T-helper 1 cell (primary cell): ENCODE data around the gene BIRC5.

Source experiments
- DNase-seq, 5 donors: peaks; one replicate each; pipeline ENCODE4 v3.0.0-alpha.2; 2012 to 2020

The BIRC5 gene

DNA sequence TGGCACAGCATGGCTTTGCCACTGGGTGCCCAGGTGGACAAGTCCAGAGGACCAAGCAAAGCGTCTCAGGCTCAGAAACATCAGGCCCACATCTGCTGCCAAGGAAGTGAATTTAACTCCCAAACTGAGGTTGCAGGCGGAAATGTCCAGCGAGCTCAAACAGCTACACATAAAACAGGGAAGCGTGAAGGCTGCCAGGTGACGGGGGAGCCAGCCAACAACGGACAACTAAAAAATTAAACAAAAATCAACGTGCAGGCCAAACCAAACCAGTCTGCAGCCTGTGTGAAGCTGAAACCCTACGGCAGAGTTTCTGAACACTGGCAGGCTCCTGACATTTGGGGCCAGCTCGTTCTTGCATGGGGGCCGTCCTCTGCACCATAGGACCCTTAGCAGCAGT lies 29.7 kb upstream of the BIRC5 start:
- no peak for DNase-seq

DNA sequence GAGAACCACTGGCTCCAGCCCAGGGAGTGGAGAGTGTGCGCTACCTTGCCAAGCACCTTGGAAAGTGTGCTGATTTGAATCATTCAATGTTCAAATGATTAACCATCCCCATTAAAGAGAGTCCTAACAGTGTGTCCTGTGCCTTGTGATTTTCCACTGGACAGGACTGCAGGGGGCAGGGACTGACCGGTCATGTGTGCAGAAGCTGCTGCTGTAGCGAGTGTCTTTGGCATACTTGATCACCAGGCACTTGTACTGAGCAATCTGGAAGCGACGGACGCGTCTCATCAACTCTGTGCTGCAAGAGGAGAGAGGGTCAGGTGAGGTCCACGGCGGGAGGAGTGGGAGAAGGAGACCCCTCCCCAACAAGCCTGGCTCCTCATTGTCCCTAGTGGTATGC lies 29.2 kb upstream of the BIRC5 start:
- DNase-seq, result no peak

DNA sequence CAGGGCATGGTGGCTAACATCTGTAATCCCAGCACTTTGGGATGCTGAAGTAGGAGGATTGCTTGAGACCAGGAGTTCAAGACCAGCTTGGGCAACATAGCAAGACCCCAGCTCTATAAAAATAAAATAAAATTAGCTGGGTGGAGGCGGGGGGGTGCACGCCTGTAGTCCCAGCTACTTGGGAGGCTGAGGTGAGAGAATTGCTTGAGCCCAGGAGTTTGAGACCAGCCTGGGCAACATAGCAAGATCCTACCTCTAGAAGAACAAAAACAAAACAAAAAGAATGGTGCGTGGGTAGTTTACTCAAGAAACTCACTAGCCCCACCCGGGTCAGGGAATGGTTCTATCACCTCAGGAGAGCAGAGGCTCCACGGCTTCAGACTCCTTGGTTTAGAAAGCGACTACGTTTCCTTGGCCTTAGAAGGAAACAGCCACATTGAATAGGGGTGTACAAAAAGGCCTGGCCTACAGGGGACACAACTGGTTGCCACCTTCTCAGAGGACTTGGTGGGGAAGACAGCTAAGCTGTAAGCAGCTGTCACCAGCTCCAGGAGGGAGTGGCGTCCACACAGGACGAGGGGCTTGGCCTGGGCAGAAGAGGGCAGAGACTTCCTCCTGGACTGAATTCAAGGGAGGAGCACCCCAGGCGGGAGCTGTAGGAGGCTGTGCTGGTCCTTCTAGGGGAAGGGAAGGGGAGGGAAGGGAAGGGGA lies 27.9 kb upstream of the BIRC5 start:
- no peak for DNase-seq

DNA sequence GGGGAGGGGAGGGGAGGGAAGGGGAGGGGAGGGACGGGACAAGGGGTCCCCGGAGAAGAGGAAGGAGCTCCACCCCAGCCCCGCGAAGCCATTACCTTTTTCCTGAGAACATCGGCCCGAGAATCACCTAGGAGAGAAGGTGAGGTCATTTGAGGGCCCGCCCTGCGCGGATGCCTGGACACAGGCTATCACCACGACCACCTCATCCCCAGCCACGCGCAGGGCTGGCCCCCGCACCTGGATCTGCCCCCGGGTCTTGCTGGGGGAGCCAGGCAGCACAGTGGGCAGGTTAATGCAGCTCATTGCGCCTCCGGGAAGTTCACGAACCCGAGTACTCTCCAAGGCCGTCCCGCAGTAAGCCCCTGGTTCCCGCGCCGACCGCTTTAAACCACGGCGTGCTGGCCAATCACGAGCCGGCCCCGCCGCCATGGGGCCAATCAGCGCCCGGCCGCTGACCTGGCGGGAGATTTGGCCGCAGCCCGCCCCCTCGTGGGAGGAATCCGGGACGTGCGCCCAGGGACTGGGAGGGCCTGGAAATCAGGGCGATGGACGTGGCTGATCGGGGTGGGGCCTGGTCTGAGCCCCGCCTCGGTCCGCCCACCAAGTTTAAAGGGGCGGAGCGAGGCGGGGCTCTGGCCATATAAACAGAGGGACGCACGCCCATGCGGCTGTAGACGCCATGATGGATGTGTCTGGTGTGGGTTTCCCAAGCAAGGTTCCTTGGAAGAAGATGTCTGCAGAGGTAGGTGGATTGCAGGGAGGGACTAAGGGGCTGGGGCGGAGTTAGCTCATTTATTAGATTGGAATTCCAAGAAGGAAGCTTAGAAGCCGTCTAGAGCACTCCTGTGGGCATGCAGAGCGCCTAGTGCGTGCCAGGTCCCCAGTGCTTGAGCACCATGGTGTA lies 27.1 kb upstream of the BIRC5 start, which contains the start of the genes AFMID and TK1:
TSS of gene AFMID (plus strand) at position 671 of the 904 bp plus-strand sequence. CDS start at position 680, 9 bp downstream.
TSS of gene TK1 (minus strand) at position 361 of the 904 bp plus-strand sequence. CDS start at position 303, 58 bp downstream.
- peak; percentile 61 to 96 (median 68) for DNase-seq

DNA sequence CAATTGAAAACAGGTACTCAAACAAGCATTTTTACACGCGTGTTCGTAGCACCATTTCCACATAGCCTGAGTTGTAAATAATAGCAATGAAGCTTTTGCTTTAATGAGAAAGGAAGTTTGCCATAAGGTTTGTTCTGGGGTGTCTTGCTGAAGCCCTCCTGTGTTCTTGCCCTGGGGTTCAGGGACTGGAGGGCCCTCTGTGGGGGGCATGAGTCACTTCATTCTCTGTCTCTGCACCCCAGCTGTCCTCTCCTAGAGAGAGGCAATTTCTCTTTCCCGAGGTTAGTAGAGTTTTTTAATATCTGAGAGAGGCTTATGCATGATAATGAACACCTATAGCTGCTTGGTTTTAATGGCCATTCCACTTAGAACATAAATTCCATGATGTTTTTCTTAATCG lies 17.3 kb upstream of the BIRC5 start:
- no peak for DNase-seq

DNA sequence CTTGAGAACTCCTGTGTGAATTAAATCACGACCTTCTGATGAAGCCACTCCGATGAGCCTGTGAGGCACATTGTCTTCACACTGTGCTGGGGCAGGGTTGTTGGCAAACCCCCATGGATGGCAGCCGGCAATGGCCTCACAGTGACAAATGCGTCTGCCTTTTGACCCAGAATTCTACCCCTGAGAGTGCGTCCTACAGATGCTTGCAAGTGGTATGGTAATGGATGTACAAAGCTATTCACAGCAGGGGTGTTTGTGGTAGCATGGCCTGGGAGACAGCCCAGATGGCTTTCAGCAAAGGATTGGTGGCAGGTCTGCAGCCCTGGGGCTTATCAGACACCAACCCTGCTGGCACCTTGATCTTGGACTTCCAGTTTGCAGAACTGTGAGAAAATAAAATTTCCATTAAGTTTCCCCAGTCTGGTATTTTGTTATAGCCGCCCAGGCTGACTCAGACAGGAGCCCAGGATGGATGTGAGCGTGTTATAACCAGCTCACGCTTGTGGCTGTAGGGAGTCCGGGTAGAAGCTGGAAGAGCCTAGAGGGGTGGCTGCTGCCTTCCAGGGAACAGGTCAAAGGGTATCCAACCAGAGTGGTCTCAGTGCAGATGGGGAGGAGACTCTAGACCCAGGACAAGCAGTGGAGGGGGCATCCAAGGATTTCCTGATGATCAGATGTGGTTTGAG lies 16.8 kb upstream of the BIRC5 start:
- DNase-seq, result no peak

DNA sequence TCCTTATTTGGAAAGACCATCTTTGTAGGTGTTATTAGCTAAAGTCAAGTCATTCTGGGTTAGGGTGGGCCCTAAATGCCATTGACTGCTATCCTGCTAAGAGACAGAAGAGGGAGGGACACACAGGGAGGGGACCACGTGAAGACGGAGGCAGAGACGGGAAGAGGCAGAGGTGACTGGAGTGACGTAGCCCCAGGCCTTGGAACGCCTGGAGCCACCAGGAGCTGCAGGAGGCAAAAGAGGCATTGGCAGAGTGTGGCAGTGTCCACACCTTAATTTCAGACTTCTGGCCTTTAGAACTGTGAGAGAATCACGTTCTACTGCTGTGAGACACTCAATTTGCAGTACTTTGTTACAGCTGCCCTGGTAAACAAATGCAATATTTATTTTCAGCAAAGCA lies 13.6 kb upstream of the BIRC5 start:
- DNase-seq, result no peak

DNA sequence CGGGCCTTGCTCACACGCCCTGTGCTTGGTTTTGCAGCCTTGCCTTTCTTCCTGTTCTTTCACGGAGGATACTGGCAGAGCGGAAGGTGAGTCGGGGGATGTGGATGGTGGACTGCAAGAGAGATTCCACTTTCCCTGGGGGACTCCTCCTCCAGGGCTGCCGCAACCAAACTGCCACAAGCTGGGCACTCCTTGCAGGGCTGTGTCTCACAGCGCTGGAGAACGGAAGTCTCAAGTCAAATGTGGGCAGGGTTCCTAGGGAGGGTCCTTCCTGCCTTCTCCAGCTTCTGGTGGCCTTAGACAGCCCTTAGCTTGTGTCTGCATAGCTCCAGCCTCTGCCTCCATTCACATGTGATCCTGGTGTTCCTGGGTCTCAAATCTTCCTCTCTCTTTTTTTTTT lies 11.4 kb upstream of the BIRC5 start:
- no peak for DNase-seq

DNA sequence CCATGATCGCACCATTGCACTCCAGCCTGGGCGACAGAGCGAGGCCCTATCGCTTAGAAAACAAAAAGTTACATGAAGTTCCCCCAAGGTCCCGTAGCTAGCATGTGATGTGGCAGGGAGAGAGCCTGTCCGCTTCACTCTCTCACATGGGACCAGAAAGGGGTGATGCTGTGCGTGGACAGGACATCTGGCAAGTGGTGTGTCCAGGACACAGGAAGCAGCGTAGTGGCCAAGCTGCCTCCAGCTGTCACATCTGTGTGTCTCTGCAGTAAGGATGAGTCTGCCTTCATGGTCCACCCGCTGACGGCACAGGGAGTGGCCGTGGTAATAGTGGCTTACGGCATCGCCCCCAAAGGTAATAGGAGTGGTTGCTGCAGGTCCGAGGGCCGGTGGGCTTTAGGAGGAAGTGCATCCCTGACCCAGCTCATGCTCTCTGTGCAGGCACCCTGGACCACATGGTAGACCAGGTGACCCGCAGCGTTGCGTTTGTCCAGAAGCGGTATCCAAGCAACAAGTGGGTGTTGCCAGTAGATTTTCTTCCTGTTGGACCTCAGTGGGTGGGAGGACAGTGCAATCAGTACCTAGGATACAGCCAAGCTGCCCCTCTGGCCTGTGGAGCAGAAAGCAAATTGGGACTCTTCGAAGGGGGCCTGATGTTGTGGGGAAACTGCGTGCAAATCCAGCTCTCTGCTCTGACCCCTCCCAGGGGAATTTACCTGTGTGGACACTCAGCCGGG lies 9.5 kb upstream of the BIRC5 start:
- DNase-seq, result no peak

DNA sequence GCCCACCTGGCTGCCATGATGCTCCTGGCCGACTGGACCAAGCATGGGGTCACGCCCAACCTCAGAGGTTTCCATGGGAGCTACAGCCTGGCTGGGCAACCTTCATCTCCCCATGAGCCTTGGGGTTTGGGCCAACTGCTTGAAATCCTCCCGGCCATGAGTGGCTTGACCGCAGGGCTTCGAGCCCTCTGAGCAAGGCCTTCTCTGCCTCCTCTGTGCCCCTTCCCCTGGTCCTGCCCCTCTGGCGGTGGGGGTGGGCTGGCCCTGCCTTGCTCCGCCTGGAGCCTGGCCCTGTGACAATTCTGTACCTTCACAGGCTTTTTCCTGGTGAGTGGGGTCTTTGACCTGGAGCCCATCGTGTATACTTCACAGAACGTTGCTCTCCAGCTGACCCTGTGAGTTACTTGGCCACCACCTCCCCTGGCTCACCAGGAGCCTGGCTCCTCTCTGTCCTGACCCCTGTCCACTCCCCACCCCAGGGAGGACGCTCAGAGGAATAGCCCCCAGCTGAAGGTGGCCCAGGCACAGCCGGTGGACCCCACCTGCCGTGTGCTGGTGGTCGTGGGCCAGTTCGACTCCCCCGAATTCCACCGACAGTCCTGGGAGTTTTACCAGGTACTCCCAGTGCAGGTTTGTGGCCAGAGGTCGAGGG lies 8.8 kb upstream of the BIRC5 start:
- no peak for DNase-seq

DNA sequence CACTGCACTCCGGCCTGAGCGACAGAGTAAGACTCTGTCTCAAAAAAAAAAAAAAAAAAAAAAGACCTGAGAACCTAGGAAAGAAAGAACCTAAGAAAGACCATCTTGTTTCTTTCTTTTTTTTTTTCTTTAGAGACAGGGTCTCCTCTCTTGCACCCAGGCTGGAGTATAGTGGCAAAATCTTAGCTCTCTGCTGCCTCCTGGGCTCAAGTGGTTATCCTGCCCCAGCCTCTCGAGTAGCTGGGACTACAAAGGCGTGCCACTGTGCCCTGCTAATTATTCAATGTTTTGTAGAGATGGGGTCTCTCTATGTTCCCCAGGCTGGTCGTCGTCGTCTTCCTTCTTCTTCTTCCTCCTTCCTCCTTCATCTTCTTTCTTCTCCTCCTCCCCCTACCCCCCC lies 7.8 kb upstream of the BIRC5 start:
- DNase-seq, result no peak

DNA sequence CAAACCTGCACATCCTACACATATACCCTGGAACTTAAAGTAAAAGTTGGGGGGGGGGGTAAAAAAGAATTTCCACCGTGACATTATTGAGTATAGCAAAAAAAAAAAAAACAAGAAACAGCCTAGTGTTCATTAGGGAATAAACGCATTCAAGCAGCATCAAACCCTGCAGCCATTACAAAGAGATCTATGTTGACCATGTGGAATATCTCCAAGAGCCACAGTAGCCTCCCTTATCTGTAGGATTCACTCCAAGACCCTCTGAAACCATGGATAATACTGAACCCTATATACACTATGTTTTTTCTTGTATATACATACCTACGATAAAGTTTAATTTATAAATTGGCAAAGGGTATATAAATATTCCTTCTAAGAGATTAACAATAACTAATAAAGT lies 5.6 kb upstream of the BIRC5 start:
- no peak for DNase-seq

DNA sequence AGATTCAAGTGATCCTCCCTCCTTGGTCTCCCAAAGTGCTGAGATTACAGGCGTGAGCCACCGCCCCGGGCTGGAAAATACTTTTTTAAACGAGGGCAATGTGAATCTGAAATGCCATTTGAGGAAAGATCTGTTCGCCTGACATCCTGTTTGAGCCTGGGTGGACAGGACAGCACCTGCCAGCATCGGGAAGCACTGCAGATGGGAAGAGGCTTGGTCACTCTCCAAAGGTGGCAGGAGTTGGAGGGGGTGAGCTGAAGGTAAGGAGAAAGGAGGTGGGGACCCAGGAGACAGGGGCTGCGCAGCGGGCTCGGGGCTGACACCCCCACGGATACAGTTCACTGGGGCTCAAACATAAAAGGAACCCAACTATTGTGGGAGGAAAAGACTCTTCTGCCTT lies 3.9 kb upstream of the BIRC5 start:
- no peak for DNase-seq

DNA sequence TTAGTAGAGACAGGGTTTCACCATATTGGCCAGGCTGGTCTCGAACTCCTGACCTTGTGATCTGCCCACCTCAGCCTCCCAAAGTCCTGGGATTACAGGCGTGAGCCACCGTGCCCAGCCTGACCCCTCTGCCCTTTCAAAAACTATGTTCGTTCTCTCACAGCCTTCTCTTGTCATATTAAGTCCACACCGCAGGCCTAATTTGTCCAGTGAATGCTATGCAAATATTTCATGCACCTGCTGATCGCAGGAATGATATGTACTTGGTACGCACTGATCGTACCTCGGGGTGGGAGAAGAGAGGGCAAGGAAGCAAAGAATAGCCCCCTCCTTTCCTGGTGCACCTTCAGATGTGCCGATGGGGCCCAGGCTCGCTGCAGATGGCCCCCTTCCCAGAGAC lies 3.0 kb upstream of the BIRC5 start:
- no peak for DNase-seq

DNA sequence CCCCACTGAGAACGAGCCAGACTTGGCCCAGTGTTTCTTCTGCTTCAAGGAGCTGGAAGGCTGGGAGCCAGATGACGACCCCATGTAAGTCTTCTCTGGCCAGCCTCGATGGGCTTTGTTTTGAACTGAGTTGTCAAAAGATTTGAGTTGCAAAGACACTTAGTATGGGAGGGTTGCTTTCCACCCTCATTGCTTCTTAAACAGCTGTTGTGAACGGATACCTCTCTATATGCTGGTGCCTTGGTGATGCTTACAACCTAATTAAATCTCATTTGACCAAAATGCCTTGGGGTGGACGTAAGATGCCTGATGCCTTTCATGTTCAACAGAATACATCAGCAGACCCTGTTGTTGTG lies 631 bp downstream of the BIRC5 start:
- no peak for DNase-seq

DNA sequence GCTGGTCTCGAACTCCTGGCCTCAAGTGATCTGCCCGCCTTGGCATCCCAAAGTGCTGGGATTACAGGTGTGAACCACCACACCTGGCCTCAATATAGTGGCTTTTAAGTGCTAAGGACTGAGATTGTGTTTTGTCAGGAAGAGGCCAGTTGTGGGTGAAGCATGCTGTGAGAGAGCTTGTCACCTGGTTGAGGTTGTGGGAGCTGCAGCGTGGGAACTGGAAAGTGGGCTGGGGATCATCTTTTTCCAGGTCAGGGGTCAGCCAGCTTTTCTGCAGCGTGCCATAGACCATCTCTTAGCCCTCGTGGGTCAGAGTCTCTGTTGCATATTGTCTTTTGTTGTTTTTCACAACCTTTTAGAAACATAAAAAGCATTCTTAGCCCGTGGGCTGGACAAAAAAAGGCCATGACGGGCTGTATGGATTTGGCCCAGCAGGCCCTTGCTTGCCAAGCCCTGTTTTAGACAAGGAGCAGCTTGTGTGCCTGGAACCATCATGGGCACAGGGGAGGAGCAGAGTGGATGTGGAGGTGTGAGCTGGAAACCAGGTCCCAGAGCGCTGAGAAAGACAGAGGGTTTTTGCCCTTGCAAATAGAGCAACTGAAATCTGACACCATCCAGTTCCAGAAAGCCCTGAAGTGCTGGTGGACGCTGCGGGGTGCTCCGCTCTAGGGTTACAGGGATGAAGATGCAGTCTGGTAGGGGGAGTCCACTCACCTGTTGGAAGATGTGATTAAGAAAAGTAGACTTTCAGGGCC lies 5.5 kb downstream of the BIRC5 start:
- DNase-seq, result no peak

DNA sequence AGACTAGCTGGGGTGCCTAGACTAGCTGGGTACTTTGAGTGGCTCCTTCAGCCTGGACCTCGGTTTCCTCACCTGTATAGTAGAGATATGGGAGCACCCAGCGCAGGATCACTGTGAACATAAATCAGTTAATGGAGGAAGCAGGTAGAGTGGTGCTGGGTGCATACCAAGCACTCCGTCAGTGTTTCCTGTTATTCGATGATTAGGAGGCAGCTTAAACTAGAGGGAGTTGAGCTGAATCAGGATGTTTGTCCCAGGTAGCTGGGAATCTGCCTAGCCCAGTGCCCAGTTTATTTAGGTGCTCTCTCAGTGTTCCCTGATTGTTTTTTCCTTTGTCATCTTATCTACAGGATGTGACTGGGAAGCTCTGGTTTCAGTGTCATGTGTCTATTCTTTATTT lies 9.0 kb downstream of the BIRC5 start:
- DNase-seq, result no peak

DNA sequence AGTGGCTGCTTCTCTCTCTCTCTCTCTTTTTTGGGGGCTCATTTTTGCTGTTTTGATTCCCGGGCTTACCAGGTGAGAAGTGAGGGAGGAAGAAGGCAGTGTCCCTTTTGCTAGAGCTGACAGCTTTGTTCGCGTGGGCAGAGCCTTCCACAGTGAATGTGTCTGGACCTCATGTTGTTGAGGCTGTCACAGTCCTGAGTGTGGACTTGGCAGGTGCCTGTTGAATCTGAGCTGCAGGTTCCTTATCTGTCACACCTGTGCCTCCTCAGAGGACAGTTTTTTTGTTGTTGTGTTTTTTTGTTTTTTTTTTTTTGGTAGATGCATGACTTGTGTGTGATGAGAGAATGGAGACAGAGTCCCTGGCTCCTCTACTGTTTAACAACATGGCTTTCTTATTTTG lies 9.7 kb downstream of the BIRC5 start:
- no peak for DNase-seq

DNA sequence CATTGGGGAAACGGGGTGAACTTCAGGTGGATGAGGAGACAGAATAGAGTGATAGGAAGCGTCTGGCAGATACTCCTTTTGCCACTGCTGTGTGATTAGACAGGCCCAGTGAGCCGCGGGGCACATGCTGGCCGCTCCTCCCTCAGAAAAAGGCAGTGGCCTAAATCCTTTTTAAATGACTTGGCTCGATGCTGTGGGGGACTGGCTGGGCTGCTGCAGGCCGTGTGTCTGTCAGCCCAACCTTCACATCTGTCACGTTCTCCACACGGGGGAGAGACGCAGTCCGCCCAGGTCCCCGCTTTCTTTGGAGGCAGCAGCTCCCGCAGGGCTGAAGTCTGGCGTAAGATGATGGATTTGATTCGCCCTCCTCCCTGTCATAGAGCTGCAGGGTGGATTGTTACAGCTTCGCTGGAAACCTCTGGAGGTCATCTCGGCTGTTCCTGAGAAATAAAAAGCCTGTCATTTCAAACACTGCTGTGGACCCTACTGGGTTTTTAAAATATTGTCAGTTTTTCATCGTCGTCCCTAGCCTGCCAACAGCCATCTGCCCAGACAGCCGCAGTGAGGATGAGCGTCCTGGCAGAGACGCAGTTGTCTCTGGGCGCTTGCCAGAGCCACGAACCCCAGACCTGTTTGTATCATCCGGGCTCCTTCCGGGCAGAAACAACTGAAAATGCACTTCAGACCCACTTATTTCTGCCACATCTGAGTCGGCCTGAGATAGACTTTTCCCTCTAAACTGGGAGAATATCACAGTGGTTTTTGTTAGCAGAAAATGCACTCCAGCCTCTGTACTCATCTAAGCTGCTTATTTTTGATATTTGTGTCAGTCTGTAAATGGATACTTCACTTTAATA lies 10.4 kb downstream of the BIRC5 start:
- DNase-seq, result no peak

DNA sequence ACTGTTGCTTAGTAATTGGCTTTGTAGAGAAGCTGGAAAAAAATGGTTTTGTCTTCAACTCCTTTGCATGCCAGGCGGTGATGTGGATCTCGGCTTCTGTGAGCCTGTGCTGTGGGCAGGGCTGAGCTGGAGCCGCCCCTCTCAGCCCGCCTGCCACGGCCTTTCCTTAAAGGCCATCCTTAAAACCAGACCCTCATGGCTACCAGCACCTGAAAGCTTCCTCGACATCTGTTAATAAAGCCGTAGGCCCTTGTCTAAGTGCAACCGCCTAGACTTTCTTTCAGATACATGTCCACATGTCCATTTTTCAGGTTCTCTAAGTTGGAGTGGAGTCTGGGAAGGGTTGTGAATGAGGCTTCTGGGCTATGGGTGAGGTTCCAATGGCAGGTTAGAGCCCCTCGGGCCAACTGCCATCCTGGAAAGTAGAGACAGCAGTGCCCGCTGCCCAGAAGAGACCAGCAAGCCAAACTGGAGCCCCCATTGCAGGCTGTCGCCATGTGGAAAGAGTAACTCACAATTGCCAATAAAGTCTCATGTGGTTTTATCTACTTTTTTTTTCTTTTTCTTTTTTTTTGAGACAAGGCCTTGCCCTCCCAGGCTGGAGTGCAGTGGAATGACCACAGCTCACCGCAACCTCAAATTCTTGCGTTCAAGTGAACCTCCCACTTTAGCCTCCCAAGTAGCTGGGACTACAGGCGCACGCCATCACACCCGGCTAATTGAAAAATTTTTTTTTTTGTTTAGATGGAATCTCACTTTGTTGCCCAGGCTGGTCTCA lies 11.2 kb downstream of the BIRC5 start:
- DNase-seq, result no peak
